Measurements from ENCODE around the gene SRSF3.

GRCh38 chr6:36594816-36595643 lies 868 bp downstream of the SRSF3 start:
- TF ChIP-seq CTCF (IDR thresholded peaks at IDR 0.05) (no peak), POLR2A (IDR thresholded peaks at IDR 0.05) (no peak), POLR2AphosphoS5 (IDR thresholded peaks at IDR 0.05) (peak in 2 of 4 donors; percentile 32 to 39)

Measured in sigmoid colon (tissue), 4 donors.